Measurements from ENCODE around the gene ARID5B.

Gene ARID5B

GRCh38 chr10:62011558-62011957, 110.1 kb downstream of the ARID5B start:
- TF ChIP-seq, protein P1, sequence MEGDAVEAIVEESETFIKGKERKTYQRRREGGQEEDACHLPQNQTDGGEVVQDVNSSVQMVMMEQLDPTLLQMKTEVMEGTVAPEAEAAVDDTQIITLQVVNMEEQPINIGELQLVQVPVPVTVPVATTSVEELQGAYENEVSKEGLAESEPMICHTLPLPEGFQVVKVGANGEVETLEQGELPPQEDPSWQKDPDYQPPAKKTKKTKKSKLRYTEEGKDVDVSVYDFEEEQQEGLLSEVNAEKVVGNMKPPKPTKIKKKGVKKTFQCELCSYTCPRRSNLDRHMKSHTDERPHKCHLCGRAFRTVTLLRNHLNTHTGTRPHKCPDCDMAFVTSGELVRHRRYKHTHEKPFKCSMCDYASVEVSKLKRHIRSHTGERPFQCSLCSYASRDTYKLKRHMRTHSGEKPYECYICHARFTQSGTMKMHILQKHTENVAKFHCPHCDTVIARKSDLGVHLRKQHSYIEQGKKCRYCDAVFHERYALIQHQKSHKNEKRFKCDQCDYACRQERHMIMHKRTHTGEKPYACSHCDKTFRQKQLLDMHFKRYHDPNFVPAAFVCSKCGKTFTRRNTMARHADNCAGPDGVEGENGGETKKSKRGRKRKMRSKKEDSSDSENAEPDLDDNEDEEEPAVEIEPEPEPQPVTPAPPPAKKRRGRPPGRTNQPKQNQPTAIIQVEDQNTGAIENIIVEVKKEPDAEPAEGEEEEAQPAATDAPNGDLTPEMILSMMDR (IDR thresholded peaks at IDR 0.05; ENCODE audit: low read depth, low read length, missing control alignments), result no peak
- no peak for DNase-seq (ENCODE audit: low read depth)
- H3K4me3 ChIP-seq (ENCODE audit: low read depth, low read length), result no peak overlapping the region
- in situ Hi-C loops (cut with HindIII; ENCODE audit: low sequenced_read_pairs), result no loop called here

DNA sequence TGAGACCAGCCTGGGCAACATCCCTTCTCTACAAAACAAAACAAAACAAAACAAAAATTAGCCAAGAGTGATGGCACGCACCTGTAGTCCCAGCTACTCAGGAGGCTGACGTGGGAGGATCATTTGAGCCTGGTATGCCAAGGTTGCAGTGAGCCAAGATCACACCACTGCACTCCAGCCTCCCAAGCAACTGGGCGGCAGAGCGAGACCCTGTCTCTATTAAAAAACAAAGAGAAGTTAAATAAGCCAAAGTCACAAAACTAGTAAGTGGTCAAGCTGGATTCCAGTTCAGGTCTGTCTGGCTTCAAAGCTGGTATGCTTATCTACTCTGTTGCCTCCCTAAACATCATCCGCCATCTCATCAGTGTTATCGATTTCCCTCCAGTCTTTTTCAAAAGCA, 110.8 kb downstream of the ARID5B start:
- no peak overlapping the region for H3K4me3 ChIP-seq (ENCODE audit: low read depth, low read length)
- DNase-seq (ENCODE audit: low read depth), result no peak
- TF ChIP-seq, protein P1 (IDR thresholded peaks at IDR 0.05; ENCODE audit: low read depth, low read length, missing control alignments), result no peak
- in situ Hi-C loops (cut with HindIII; ENCODE audit: low sequenced_read_pairs), result no loop called here

- TF ChIP-seq, protein P1 (IDR thresholded peaks at IDR 0.05; ENCODE audit: low read depth, low read length, missing control alignments), result no peak
- no peak for DNase-seq (ENCODE audit: low read depth)
- no peak overlapping the region for H3K4me3 ChIP-seq (ENCODE audit: low read depth, low read length)
- in situ Hi-C loops (cut with HindIII; ENCODE audit: low sequenced_read_pairs), result no loop called here
These were observed 113.0 kb downstream of the ARID5B start for GRCh38 chr10:62014510-62014909.

GRCh38 chr10:62015994-62016393, 114.5 kb downstream of the ARID5B start:
- no peak for DNase-seq (ENCODE audit: low read depth)
- H3K4me3 ChIP-seq (ENCODE audit: low read depth, low read length), result no peak overlapping the region
- TF ChIP-seq, protein P1 (IDR thresholded peaks at IDR 0.05; ENCODE audit: low read depth, low read length, missing control alignments), result no peak
- in situ Hi-C loops (cut with HindIII; ENCODE audit: low sequenced_read_pairs), result no loop called here

GRCh38 chr10:62016623-62017490, 115.4 kb downstream of the ARID5B start:
- in situ Hi-C loops (cut with HindIII; ENCODE audit: low sequenced_read_pairs), result no loop called here
- no peak overlapping the region for H3K4me3 ChIP-seq (ENCODE audit: low read depth, low read length)
- TF ChIP-seq, protein P1 (IDR thresholded peaks at IDR 0.05; ENCODE audit: low read depth, low read length, missing control alignments), result no peak
- DNase-seq (ENCODE audit: low read depth), result no peak

DNA sequence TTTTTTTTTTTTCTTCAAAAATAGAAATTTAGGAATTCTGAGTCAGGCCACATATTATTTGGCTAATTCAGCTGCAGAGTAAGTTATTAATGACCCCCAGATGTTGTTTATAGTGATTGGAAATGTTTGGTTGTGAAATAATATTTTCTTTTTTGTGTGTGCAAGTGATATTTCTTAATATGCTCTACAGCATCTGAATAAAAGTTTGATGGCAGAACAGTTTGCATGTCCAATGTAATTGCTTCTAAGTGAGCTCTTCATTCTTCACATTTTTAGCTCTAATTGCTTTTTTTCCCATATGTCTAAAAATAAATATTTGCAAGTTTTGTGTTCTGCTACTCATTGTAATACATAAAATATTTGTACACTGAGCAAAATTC, 116.0 kb downstream of the ARID5B start:
- TF ChIP-seq, protein P1 (IDR thresholded peaks at IDR 0.05; ENCODE audit: low read depth, low read length, missing control alignments), result no peak
- in situ Hi-C loops (cut with HindIII; ENCODE audit: low sequenced_read_pairs), result no loop called here
- no peak overlapping the region for H3K4me3 ChIP-seq (ENCODE audit: low read depth, low read length)
- DNase-seq (ENCODE audit: low read depth), result no peak

Measured in astrocyte of the cerebellum (primary cell).